GM21723 (cell line): Measurements from ENCODE around the gene C1orf198.

ENCODE experiments used
- ATAC-seq: cut with Tn5 transposase; IDR thresholded peaks from one replicate; pipeline ENCODE4 v1.9.1; 2021; ENCODE audit warnings: mild to moderate bottlenecking, moderate library complexity; ENCODE audit not compliant: unreplicated experiment

The C1orf198 gene

GRCh38 chr1:230814949-230815692 lies 53.2 kb downstream of the C1orf198 start:
- ATAC-seq = no peak

GRCh38 chr1:230812568-230812967 lies 55.8 kb downstream of the C1orf198 start:
- no peak for ATAC-seq

- no peak for ATAC-seq
Observed at GRCh38 chr1:230809256-230809990, 58.9 kb downstream of the C1orf198 start.

- ATAC-seq = no peak
Observed at GRCh38 chr1:230808281-230808872, 59.9 kb downstream of the C1orf198 start.

GRCh38 chr1:230807561-230808280 lies 60.6 kb downstream of the C1orf198 start:
- ATAC-seq = no peak

GRCh38 chr1:230807029-230807428 lies 61.3 kb downstream of the C1orf198 start:
- ATAC-seq = no peak

GRCh38 chr1:230806552-230806951 lies 61.8 kb downstream of the C1orf198 start:
- no peak for ATAC-seq

GRCh38 chr1:230804396-230804795 lies 63.9 kb downstream of the C1orf198 start:
- no peak for ATAC-seq

- ATAC-seq = no peak
Observed at GRCh38 chr1:230800891-230801840, 67.2 kb downstream of the C1orf198 start.

- no peak for ATAC-seq
Observed at GRCh38 chr1:230798491-230798890, 69.8 kb downstream of the C1orf198 start.

GRCh38 chr1:230797942-230798365 lies 70.4 kb downstream of the C1orf198 start:
- ATAC-seq = no peak

- ATAC-seq = no peak
Observed at GRCh38 chr1:230797376-230797920, 70.9 kb downstream of the C1orf198 start.

GRCh38 chr1:230796626-230797025 lies 71.7 kb downstream of the C1orf198 start:
- ATAC-seq = no peak

GRCh38 chr1:230794871-230795605 lies 73.3 kb downstream of the C1orf198 start:
- no peak for ATAC-seq

- no peak for ATAC-seq
Observed at GRCh38 chr1:230794431-230794830, 73.9 kb downstream of the C1orf198 start.

GRCh38 chr1:230793463-230793745 lies 74.9 kb downstream of the C1orf198 start:
- ATAC-seq = no peak

GRCh38 chr1:230792691-230793462 lies 75.4 kb downstream of the C1orf198 start:
- no peak for ATAC-seq

GRCh38 chr1:230791986-230792564 lies 76.2 kb downstream of the C1orf198 start:
- no peak for ATAC-seq
